Spleen (tissue), 11 donors: ENCODE data around the gene TNFRSF12A. TPM values are rescaled to one million over a fixed set of nuclear protein-coding genes. Genes with fewer than 3 reads are reported as not detected.

Experiments used
- DNase-seq: peaks from one replicate; pipeline ENCODE4 v3.0.0-alpha.2; 2020
- H3K27ac ChIP-seq, 8 donors: fragments of 200-600 bp; sonication (generic) in 7 of 8; 1 replicate in 4 of 8; 2 replicates in 4 of 8; pipeline versions ENCODE4 v1.5.0 to v1.8.0; 2016 to 2021; ENCODE audit warnings: inconsistent platforms in 4 of 8, mild to moderate bottlenecking in 4 of 8, moderate library complexity in 1 of 8
- H3K27me3 ChIP-seq, 7 donors: fragments of 200-600 bp; sonication (generic) in 6 of 7; replicated peaks in 1 of 7; 1 replicate in 4 of 7; 2 replicates in 3 of 7; pipeline versions ENCODE4 v1.5.0 to v1.8.0; 2016 to 2021; ENCODE audit warnings: inconsistent platforms in 3 of 7, mild to moderate bottlenecking in 1 of 7
- H3K36me3 ChIP-seq, 6 donors: fragments of 200-600 bp; sonication (generic) in 5 of 6; 1 replicate in 4 of 6; 2 replicates in 2 of 6; pipeline versions ENCODE4 v1.5.0 to v1.8.0; 2016 to 2021; ENCODE audit warnings: inconsistent platforms in 2 of 6
- H3K4me1 ChIP-seq, 6 donors: fragments of 200-600 bp; sonication (generic) in 5 of 6; 1 replicate in 3 of 6; 2 replicates in 3 of 6; pipeline versions ENCODE4 v1.5.0 to v1.8.0; 2016 to 2021; ENCODE audit warnings: inconsistent platforms in 3 of 6
- H3K4me3 ChIP-seq, 8 donors: fragments of 200-600 bp; sonication (generic) in 7 of 8; 1 replicate in 4 of 8; 2 replicates in 4 of 8; pipeline versions ENCODE4 v1.5.0 to v1.8.0; 2016 to 2021; ENCODE audit warnings: inconsistent platforms in 4 of 8, mild to moderate bottlenecking in 4 of 8, moderate library complexity in 2 of 8
- H3K9me3 ChIP-seq, 8 donors: fragments of 200-600 bp; sonication (generic) in 7 of 8; 1 replicate in 4 of 8; 2 replicates in 4 of 8; pipeline versions ENCODE4 v1.5.0 to v1.8.0; 2016 to 2021; ENCODE audit warnings: inconsistent platforms in 4 of 8
- CTCF ChIP-seq, 11 experiments: fragments of 200-600 bp in 7 of 11; fragments of 450-650 bp in 4 of 11; sonication (generic) in 4 of 11; IDR thresholded peaks in 8 of 11; conservative IDR thresholded peaks in 3 of 11; 1 replicate in 7 of 11; 2 replicates in 4 of 11; pipeline versions ENCODE4 v1.4.0 to v1.8.0; 2016 to 2021; ENCODE audit warnings: antibody characterized with exemption in 11 of 11, inconsistent platforms in 4 of 11, mild to moderate bottlenecking in 1 of 11
- POLR2A ChIP-seq, 3 donors: fragments of 450-650 bp; IDR thresholded peaks; one replicate each; pipeline ENCODE4 v1.5.1; 2017; ENCODE audit warnings: antibody characterized with exemption in 3 of 3, mild to moderate bottlenecking in 1 of 3
- POLR2AphosphoS5 ChIP-seq, 3 donors: sonication (generic); formaldehyde crosslinking; IDR thresholded peaks; one replicate each; pipeline ENCODE4 v1.5.1; 2017; ENCODE audit warnings: antibody characterized with exemption in 3 of 3
- WGBS, 5 donors: extraction: QIAGEN DNeasy Blood & Tissue Kit in 3 of 5; methylation state at CpG; one replicate each; pipeline versions ENCODE4 v1.1.5 to v1.1.7; 2013 to 2018; 5-methylcytosine and 5-hydroxymethylcytosine counted together
- intact Hi-C: fragments of 100-400 bp; cut with DNase I; formaldehyde crosslinking; loops from one replicate; pipeline ENCODE4 v1.15.0; 2023; ENCODE audit warnings: low total_unique reads
- polyA plus RNA-seq, 3 donors: library from polyadenylated mRNA; stranded (reverse); fragments of 200-250 nt; gene quantifications; one replicate each; pipeline ENCODE4 v1.2.1, GENCODE V29; 2013
- total RNA-seq, 7 donors: library from RNA; depleted of rRNA in 3 of 7; stranded (reverse); fragments of >200 nt in 3 of 7; fragmentation: NEBNext Ultra II Directional in 4 of 7; extraction: Animal tissue kit (Norgen Biotek cat#: 25700) in 4 of 7; gene quantifications; one replicate each; pipeline versions ENCODE4 v1.1.0 to v1.2.1, GENCODE V29; 2016 to 2021
- donor health status: healthy with polysubstance abuse.
- donor health status: DM: no; HTN: no; CAD: no; lungs with moderate emphysema.
- donor health status: DM: no; HTN: no; CAD: no.
- donor health status: Bipolar disorder and iron deficiency.
- donor health status: healthy.
- donor health status: DM: no; HTN: no; CAD: no.
- donor health status: DM: yes; HTN: yes; CAD: no.

TNFRSF12A gene
- total and polyA plus RNA-seq, 10 donors = 2.0 to 26.1 (median 8.0) TPM

DNA sequence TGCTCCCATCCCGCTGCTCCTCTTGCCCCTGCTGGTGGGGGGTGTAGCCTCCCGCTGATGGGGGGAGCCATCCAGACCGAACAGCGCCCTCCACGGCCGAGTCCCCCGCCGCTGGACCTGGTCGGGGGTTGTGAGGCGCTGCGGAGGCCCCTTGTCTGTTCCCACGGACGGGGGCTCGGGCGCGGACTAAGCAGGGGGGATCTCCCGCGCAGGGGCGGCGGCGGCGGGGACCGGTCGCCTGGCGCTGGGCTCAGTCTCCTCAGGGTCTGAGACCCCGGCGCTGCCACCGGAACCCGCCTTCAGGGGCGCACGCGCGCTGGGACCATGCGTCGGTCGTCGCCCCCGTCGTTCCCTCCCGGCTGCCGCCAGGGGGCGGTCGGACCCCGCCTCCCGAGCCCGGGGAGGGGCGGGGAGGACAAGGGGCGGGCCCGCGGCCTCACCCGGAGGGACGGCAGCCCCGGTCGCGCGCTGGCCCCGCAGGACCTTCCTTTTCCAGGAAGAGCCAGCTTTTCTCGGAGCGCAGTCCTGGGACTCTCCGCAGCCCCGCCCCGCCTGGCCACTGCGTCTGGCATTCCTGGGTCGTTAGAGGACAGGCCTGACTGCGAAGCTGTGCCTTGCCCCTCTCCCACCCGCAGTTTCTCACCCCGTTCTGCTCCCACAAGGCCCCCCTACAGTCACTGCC lies 39.0 kb downstream of the TNFRSF12A start:
- intact Hi-C loops = loop anchor here (5.0 to 10.0 kb wide), 2 partner anchors 68 to 106 kb away; no protein-coding TSS in a partner anchor
- H3K4me1 ChIP-seq = peaks cover 21 to 98% (median 63%) of the 10 kb centered on the region in 6 donors
- WGBS, 5 donors = 0 to 2% (median 1%) methylated on average over 13 to 67 of the region's 67 CpGs
- peak overlapping the region; percentile 71 to 97 (median 80) for H3K4me3 ChIP-seq
- H3K27me3 ChIP-seq = no peaks in the 10 kb centered on the region
- DNase-seq = peak; percentile 98
- TF ChIP-seq POLR2A (IDR thresholded peaks at IDR 0.05) (peak in 1 of 3 donors; percentile 17), POLR2AphosphoS5 (IDR thresholded peaks at IDR 0.05) (peak; percentile 85 to 91 (median 86)), CTCF (IDR thresholded peaks at IDR 0.05 in 8 of 11, conservative IDR thresholded peaks at IDR 0.05 in 3 of 11) (peak; percentile 83 to 99 (median 97))
- H3K36me3 ChIP-seq = peaks cover 0 to 39% (median 0%) of the 10 kb centered on the region in 6 donors
- peak overlapping the region; percentile 86 to 96 (median 90) for H3K27ac ChIP-seq
- no peaks in the 10 kb centered on the region for H3K9me3 ChIP-seq

DNA sequence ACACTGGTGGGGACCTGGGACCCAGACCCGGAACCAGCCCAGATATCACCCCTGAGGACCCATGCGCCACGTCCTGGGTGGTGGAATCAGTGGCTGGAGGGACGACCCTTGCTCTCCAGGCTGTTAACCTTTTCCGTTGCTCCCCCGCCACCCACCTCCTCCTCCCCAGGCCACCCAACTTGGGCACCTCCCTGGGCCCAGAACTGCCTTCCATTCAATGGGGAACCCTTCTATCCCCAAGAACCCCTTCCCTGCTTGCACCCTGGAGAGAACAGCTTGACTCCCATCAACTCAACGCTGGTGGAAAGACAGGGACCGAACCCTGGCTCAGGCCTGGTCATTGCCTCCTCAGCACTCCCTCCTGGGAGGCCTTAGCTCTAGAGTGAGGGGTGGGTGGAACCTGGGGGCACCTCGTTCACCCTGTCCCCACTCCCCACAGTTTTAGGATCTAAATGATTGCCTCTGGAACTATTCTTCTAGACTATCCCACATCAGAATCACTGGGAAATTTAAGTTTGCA lies 39.6 kb downstream of the TNFRSF12A start:
- Histone ChIP-seq H3K4me3 (peak overlapping the region; percentile 71 to 97 (median 80)), H3K27me3 (no peaks in the 10 kb centered on the region), H3K4me1 (peaks cover 20 to 99% (median 67%) of the 10 kb centered on the region in 6 donors), H3K27ac (peak overlapping the region; percentile 86 to 96 (median 90)), H3K36me3 (peaks cover 0 to 36% (median 0%) of the 10 kb centered on the region in 6 donors), H3K9me3 (no peaks in the 10 kb centered on the region)
- WGBS, 5 donors = 45 to 60% (median 55%) methylated on average over 8 to 9 of the region's 9 CpGs
- intact Hi-C loops = loop anchor here (5.0 to 10.0 kb wide), 2 partner anchors 68 to 105 kb away; no protein-coding TSS in a partner anchor
- no peak for DNase-seq
- TF ChIP-seq CTCF (IDR thresholded peaks at IDR 0.05 in 8 of 11, conservative IDR thresholded peaks at IDR 0.05 in 3 of 11) (no peak), POLR2AphosphoS5 (IDR thresholded peaks at IDR 0.05) (no peak), POLR2A (IDR thresholded peaks at IDR 0.05) (no peak)

- H3K4me3 ChIP-seq = peak overlapping the region in 1 of 8 donors; percentile 97
- no peaks in the 10 kb centered on the region for H3K27me3 ChIP-seq
- peaks cover 0 to 30% (median 0%) of the 10 kb centered on the region in 6 donors for H3K36me3 ChIP-seq
- intact Hi-C loops = no loop called here
- 84 to 91% (median 90%) methylated on average over 12 to 14 of the region's 14 CpGs for WGBS, 5 donors
- peaks cover 13 to 99% (median 62%) of the 10 kb centered on the region in 6 donors for H3K4me1 ChIP-seq
- H3K9me3 ChIP-seq = no peaks in the 10 kb centered on the region
- H3K27ac ChIP-seq = peak overlapping the region in 6 of 8 donors; percentile 89 to 96 (median 92)
- no peak for DNase-seq
- no peak for TF ChIP-seq CTCF (IDR thresholded peaks at IDR 0.05 in 8 of 11, conservative IDR thresholded peaks at IDR 0.05 in 3 of 11)
- TF ChIP-seq POLR2AphosphoS5 (IDR thresholded peaks at IDR 0.05) = no peak
- no peak for TF ChIP-seq POLR2A (IDR thresholded peaks at IDR 0.05)
These were observed 40.4 kb downstream of the TNFRSF12A start for GRCh38 chr16:3060339-3061127.
